ENCODE data around the gene SCAMP5. TPM values are rescaled to one million over a fixed set of nuclear protein-coding genes. Genes with fewer than 3 reads are reported as not detected.

The SCAMP5 gene
- total RNA-seq, 1 donor from 2014 or later, result 16.4 TPM

DNA sequence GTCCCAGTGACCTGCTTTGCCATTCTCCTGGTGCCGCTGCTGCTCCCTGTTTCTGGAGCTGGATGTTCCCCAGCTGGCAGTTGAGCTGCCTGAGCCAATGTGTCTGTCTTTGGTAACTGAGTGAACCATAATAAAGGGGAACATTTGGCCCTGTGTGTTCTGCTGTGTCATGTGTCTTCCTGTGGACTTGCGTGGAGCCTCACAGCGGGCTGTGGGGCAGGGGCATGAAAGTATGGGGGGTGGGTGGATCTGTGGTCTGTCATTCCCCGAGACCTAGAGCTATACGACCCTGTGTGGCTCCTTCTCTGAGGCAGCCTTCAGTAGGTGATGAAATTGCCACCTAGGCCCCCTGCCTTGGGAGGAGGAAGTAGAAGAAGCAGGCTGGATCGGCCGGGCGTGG lies 26.0 kb downstream of the SCAMP5 start:
- H3K36me3 Mint-ChIP-seq, result peaks cover 1% of the 10 kb centered on the region
- peaks cover 10% of the 10 kb centered on the region for H3K4me1 Mint-ChIP-seq
- DNase-seq (ENCODE audit: low spot score), result no peak
- H3K9ac ChIP-seq, result no peak overlapping the region
- no peaks in the 10 kb centered on the region for H3K4me1 ChIP-seq
- H3F3A ChIP-seq (ENCODE audit: low read depth), result no peaks in the 10 kb centered on the region
- no peak overlapping the region for H2AFZ ChIP-seq (replicated peaks)
- H3K27me3 Mint-ChIP-seq (ENCODE audit: insufficient read depth, low read depth), result no peaks in the 10 kb centered on the region
- H4K20me1 ChIP-seq (ENCODE audit: low read depth), result no peaks in the 10 kb centered on the region
- TF ChIP-seq EZH2phosphoT487 (IDR thresholded peaks at IDR 0.05), result no peak
- TF ChIP-seq, protein P1, sequence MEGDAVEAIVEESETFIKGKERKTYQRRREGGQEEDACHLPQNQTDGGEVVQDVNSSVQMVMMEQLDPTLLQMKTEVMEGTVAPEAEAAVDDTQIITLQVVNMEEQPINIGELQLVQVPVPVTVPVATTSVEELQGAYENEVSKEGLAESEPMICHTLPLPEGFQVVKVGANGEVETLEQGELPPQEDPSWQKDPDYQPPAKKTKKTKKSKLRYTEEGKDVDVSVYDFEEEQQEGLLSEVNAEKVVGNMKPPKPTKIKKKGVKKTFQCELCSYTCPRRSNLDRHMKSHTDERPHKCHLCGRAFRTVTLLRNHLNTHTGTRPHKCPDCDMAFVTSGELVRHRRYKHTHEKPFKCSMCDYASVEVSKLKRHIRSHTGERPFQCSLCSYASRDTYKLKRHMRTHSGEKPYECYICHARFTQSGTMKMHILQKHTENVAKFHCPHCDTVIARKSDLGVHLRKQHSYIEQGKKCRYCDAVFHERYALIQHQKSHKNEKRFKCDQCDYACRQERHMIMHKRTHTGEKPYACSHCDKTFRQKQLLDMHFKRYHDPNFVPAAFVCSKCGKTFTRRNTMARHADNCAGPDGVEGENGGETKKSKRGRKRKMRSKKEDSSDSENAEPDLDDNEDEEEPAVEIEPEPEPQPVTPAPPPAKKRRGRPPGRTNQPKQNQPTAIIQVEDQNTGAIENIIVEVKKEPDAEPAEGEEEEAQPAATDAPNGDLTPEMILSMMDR (IDR thresholded peaks at IDR 0.05), result no peak
- no peak for TF ChIP-seq EZH2 (IDR thresholded peaks at IDR 0.05)
- H3K4me2 ChIP-seq, result no peak overlapping the region
- no peak overlapping the region for H3K4me3 Mint-ChIP-seq
- H3K9me3 Mint-ChIP-seq, result no peaks in the 10 kb centered on the region
- H3K79me2 ChIP-seq (ENCODE audit: low read depth), result peaks cover 23% of the 10 kb centered on the region
- H3K9me3 ChIP-seq (ENCODE audit: low read depth), result no peaks in the 10 kb centered on the region
- no peak overlapping the region for H3K4me3 ChIP-seq
- no peak overlapping the region for H3K27ac ChIP-seq
- no peaks in the 10 kb centered on the region for H3K36me3 ChIP-seq
- no peaks in the 10 kb centered on the region for H3K27me3 ChIP-seq
- H3K27ac Mint-ChIP-seq, result peak overlapping the region; percentile 53

DNA sequence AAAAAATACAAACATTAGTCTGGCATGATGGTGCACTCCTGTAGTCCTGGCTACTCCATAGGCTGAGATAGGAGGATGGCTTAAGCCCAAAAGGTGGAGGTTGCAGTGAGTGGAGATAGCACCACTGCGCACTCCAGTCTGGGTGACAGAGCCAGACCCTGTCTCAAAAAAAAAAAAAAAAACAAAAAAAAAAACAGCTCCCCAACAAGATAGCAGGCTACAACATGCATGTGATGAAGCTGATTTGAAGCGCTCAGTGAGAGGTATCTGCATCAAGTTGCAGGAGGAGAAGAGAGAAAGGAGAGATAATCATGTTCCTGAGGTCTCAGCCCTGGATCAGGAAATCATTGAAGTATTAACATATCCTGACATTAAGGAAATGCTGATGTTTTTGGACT lies 27.4 kb downstream of the SCAMP5 start:
- no peaks in the 10 kb centered on the region for H3K36me3 ChIP-seq
- no peak overlapping the region for H3K4me3 ChIP-seq
- Mint-ChIP-seq H3K27ac (peak overlapping the region; percentile 13), H3K36me3 (no peaks in the 10 kb centered on the region), H3K9me3 (no peaks in the 10 kb centered on the region), H3K4me1 (peaks cover 10% of the 10 kb centered on the region), H3K4me3 (peak overlapping the region; percentile 99), H3K27me3 (ENCODE audit: insufficient read depth, low read depth) (no peaks in the 10 kb centered on the region)
- TF ChIP-seq EZH2 (IDR thresholded peaks at IDR 0.05) (no peak), EZH2phosphoT487 (IDR thresholded peaks at IDR 0.05) (no peak)
- TF ChIP-seq, protein P1 (IDR thresholded peaks at IDR 0.05), result no peak
- no peaks in the 10 kb centered on the region for H3K4me1 ChIP-seq
- no peaks in the 10 kb centered on the region for H3K9me3 ChIP-seq (ENCODE audit: low read depth)
- DNase-seq (ENCODE audit: low spot score), result no peak
- H3K27me3 ChIP-seq, result no peaks in the 10 kb centered on the region
- H3F3A ChIP-seq (ENCODE audit: low read depth), result no peaks in the 10 kb centered on the region
- peaks cover 23% of the 10 kb centered on the region for H3K79me2 ChIP-seq (ENCODE audit: low read depth)
- H2AFZ ChIP-seq (replicated peaks), result peak overlapping the region; percentile 27
- no peak overlapping the region for H3K4me2 ChIP-seq
- H3K27ac ChIP-seq, result no peak overlapping the region
- no peak overlapping the region for H3K9ac ChIP-seq
- no peaks in the 10 kb centered on the region for H4K20me1 ChIP-seq (ENCODE audit: low read depth)

DNA sequence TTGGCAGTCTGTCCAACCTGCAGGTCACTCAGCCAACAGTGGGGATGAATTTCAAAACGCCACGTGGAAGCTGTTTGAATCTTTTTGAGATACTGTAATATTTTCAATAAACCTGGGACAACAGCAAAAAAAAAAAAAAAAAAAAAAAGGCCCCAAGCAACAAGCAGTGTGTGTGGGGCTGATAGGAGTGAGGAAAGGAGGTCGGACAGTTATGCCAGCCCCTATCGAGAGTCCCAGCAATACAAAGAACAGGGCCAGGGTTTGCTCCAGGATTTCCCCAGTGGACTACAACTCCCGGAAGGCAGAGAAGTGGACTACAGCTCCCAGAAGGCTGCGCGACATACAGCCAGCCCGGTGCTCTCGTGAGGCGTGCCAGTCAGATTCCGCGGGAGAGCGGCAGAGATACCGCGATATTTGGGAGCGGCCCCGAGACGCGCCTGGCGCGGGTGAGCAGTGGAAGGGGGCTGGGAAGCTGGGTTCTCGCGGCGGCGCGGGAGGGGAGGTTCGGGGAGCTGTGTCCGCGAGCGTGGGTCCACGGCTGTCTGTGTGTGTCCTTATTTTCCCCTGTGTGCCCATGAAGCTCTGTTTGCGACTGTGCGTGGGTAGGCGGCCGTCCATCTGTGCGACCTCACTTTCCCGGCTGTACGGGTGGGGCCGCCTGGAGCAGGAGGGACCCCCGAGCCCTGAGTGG lies 28.0 kb downstream of the SCAMP5 start, which contains the start of gene PPCDC:
Gene PPCDC (plus strand): TSS at position 410 of the 691 bp plus-strand sequence. CDS start 4,729 bp downstream, outside the sequence.
- no peaks in the 10 kb centered on the region for H3K36me3 Mint-ChIP-seq
- H3K4me1 Mint-ChIP-seq, result peaks cover 11% of the 10 kb centered on the region
- peak within 1 kb of the TSS; percentile 99 for H3K9ac ChIP-seq
- peak within 1 kb of the TSS; percentile 99 for H3K4me3 Mint-ChIP-seq
- peak; percentile 98 for DNase-seq (ENCODE audit: low spot score)
- no peaks in the 10 kb centered on the region for H3F3A ChIP-seq (ENCODE audit: low read depth)
- H3K4me3 ChIP-seq, result peak within 1 kb of the TSS; percentile 85
- no peaks in the 10 kb centered on the region for H3K27me3 ChIP-seq
- H3K27ac ChIP-seq, result no peak within 1 kb of the TSS
- peak within 1 kb of the TSS; percentile 74 for H2AFZ ChIP-seq (replicated peaks)
- no peaks in the 10 kb centered on the region for H3K9me3 ChIP-seq (ENCODE audit: low read depth)
- H3K9me3 Mint-ChIP-seq, result no peaks in the 10 kb centered on the region
- H3K27ac Mint-ChIP-seq, result peak within 1 kb of the TSS; percentile 99
- H3K4me2 ChIP-seq, result peak within 1 kb of the TSS; percentile 93
- peaks cover 23% of the 10 kb centered on the region for H3K79me2 ChIP-seq (ENCODE audit: low read depth)
- H4K20me1 ChIP-seq (ENCODE audit: low read depth), result no peaks in the 10 kb centered on the region
- H3K27me3 Mint-ChIP-seq (ENCODE audit: insufficient read depth, low read depth), result no peaks in the 10 kb centered on the region
- H3K4me1 ChIP-seq, result no peaks in the 10 kb centered on the region
- no peaks in the 10 kb centered on the region for H3K36me3 ChIP-seq
- TF ChIP-seq, protein P1 (IDR thresholded peaks at IDR 0.05), result no peak
- TF ChIP-seq EZH2phosphoT487 (IDR thresholded peaks at IDR 0.05), result no peak
